D721Med (cell line): Measurements from ENCODE around the gene USPL1.

Experiments
- DNase-seq: peaks from one replicate; pipeline ENCODE4 v3.0.0; 2011; ENCODE audit warnings: low spot score; ENCODE audit not compliant: insufficient read length
- FAIRE-seq: peaks from 2 replicates; lab custom pipeline; 2011; peaks lifted over from hg19 to GRCh38; lab: Jason Lieb, UNC
- TF ChIP-seq, protein P1 (sequence below): IDR thresholded peaks from 2 replicates; pipeline ENCODE4 v1.5.1; 2012; ENCODE audit warnings: mild to moderate bottlenecking, control low read depth; ENCODE audit not compliant: insufficient read depth; ENCODE audit errors: missing control alignments

USPL1 gene

DNA sequence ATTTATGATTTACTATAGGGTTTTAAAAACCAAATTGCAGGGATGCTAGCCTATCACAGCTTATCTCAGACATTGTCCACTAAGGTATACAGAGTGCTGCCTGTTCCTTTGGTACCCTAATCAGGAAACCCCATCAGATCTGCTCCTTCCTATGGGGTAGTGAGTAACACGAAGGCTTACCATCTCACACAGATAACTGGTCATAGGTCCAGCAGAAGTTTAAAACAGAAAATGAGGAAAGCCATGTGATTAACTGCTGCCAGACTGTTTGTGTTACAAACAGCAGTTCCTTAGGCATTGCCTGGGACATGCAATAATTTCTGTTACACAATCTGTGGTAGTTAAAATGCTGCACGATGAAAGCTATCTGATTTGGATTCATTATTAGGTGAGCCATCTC, 64.1 kb downstream of the USPL1 start:
- FAIRE-seq, result no peak

DNA sequence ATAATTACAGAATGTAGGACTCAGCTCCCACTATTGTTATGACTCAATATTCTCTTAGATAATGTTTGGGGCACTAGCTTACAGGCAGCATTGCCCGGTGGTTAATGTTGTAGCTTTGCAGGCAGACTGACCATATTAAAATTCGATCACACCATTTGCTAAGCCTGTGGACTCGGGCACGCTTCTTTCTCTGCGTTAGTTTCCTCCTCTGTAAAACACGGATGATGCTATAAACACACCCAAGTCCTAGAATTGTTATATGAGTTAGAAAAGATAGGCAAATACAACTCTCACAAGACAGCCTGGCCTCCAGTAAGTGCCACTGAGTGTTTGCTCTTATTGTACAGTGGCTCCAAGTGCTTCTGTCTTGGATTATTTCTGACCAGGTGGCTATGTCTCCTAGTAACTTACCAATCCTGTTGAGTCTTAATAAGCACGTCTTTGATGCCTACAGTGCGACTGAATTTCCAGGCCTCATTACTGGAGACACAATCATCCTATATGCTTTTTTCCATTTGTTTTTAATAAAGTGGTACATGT, 67.7 kb downstream of the USPL1 start:
- TF ChIP-seq, protein P1, sequence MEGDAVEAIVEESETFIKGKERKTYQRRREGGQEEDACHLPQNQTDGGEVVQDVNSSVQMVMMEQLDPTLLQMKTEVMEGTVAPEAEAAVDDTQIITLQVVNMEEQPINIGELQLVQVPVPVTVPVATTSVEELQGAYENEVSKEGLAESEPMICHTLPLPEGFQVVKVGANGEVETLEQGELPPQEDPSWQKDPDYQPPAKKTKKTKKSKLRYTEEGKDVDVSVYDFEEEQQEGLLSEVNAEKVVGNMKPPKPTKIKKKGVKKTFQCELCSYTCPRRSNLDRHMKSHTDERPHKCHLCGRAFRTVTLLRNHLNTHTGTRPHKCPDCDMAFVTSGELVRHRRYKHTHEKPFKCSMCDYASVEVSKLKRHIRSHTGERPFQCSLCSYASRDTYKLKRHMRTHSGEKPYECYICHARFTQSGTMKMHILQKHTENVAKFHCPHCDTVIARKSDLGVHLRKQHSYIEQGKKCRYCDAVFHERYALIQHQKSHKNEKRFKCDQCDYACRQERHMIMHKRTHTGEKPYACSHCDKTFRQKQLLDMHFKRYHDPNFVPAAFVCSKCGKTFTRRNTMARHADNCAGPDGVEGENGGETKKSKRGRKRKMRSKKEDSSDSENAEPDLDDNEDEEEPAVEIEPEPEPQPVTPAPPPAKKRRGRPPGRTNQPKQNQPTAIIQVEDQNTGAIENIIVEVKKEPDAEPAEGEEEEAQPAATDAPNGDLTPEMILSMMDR, result no peak
- no peak for DNase-seq
- no peak for FAIRE-seq

More for the DNA sequence above, 64.1 kb downstream of the USPL1 start:
- DNase-seq, result no peak
- TF ChIP-seq, protein P1, result no peak

DNA sequence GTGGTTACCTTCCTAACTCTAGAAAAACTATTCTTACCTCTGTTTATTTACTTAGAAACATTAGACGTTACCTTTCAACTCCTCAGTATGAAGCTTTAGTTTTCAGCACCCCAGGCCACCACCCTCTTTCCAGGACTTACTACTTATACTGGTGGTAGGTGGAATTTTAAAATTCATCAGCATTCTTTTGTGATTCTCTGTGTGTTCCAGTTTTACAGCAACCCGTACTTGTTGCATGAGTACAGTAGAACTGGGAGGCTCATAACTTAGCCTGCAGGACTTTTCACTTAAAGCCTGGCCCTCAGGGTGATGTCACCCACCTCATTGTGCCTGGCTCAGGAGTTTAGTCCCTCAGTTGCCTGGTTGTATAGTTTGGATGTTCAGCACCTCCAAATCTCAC, 68.3 kb downstream of the USPL1 start:
- DNase-seq (no peak), FAIRE-seq (no peak)
- TF ChIP-seq, protein P1, result no peak

DNA sequence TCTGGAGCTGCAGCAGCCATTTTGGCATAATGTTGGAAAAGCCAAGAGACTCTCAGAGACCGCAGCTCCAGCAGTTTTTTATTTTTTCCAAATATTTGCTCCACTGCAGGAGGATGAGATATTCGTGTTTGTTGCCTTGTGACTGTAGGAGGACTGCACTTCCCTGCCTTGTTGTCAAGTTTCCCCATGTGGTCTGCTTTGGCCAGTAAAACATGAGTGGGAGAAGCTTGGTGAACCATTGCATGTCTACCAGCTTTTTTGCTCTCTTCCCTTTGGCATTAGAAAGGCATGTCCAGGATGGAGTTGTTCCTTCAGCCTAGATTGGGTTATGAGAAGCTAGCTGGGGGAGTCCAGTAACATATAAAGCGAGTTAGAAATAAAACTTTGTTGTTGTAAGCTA, 69.9 kb downstream of the USPL1 start:
- DNase-seq, result no peak
- TF ChIP-seq, protein P1, result no peak
- FAIRE-seq, result no peak

DNA sequence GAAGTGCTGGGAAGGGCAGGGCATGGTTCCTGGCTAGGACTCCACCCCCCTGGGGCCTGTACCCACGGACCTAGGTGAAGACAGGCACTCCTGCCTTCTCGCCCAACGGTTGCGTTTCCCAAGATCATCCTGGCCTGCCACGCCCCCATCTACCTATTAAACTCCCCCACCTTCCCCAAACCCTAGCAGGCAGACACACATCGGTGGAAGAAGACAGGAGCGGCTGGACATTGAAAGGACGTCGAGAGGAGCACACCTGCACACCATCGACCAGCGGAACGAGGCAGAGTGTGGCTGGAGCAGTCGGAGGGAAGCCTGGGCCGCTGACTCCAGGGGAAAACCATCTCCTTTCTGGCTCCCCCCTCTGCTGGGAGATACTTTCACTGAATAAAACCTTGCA, 72.0 kb downstream of the USPL1 start:
- FAIRE-seq (no peak), DNase-seq (no peak)
- TF ChIP-seq, protein P1, result no peak

DNA sequence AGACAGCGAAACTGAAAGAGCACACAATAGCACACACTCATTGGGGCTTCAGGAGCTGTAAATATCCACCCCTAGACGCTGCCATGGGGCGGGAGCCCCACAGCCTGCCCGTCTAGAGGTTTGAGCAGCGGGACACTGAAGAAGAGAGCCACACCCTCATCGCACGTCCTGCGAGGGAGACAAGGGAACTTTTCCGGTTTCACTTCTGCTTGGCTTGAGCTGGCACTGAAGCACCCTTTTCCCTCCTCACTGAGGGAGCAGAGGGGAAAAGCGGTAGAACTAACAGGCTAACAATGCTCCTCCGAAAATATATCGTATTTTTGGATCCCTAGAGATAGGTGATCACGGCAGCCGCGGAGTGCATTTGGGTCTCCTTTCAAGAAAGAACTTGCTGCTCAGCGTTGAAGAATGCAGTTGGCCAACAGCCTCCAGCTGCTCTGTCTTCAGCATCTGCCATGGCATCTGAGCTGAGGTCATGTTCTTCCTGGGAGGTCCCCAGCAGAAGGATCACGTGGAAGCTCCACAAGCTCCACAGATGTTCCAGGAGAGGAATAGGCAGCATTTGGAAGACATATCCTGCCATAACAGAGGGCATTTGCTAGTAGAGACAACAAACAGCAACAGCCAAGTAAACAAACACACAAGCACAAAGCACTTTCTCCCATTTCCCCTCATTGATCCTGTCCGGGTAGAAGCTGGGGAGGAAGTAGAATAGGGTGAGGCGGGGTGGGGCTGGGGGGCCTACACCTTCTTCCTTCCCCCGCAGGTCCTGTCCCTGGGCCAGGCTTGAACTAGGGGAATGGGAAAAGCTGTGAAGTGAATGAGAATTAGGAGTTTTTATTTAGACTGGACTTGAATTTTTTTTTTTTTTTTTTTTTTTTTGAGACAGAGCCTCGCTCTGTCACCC, 72.8 kb downstream of the USPL1 start:
- DNase-seq (no peak), FAIRE-seq (no peak)
- TF ChIP-seq, protein P1, result no peak

DNA sequence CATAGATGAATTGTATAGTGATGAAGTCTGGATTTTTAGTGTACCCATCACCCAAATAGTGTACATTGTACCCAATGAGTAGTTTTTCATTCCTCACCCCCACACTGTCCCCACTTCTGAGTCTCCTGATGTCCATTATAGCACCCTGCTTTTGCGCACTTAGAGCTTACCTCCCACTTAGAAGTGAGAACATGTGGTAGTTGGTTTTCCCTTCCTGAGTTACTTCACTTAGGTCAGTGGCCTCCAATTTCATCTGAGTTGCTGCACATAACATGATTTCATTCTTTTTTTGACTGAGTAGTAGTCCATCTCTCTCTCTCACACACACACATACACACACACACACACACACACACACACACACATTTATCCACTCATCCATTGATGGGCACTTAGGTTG, 74.4 kb downstream of the USPL1 start:
- DNase-seq (no peak), FAIRE-seq (no peak)
- TF ChIP-seq, protein P1, result no peak
